K562 treated with DMSO at 1 percent for 4 hours (cell line): ENCODE data around the gene BLOC1S6. TPM values are rescaled to one million over a fixed set of nuclear protein-coding genes. Genes with fewer than 3 reads are reported as not detected.

Experiments
- total RNA-seq: library from RNA; unstranded; fragments of 300-600 nt; gene quantifications from 2 replicates; pipeline ENCODE4 v1.2.3, GENCODE V29; 2022; ENCODE audit not compliant: insufficient read depth

BLOC1S6 gene
- total RNA-seq: 29.7 and 32.1 TPM in 2 replicates

GRCh38 chr15:45587095-45587862 lies at the start of gene BLOC1S6:
Gene BLOC1S6, plus strand, starts transcription at chr15:45587379. Its CDS starts 65 bp downstream, at chr15:45587444.

GRCh38 chr15:45634432-45635190 lies 47.4 kb downstream of the BLOC1S6 start, which contains the start of gene SQOR:
Gene SQOR, plus strand, starts transcription at chr15:45635029. Its CDS starts 23,895 bp downstream, at chr15:45658924.

Other genes starting within 250 kb of the BLOC1S6 start
- 2.4 TPM in 1 of 2 replicates, not detected in the other for gene GATM, start 208.8 kb upstream of the BLOC1S6 start, total RNA-seq
- gene SLC30A4, start 64.6 kb upstream of the BLOC1S6 start, total RNA-seq: 0.26 and 0.62 TPM in 2 replicates
- gene SQOR, start 47.6 kb downstream of the BLOC1S6 start, total RNA-seq: 5.1 and 6.3 TPM in 2 replicates